Hematopoietic multipotent progenitor cell treated with erythropoietin and hydrocortisone succinate and interleukin-3 and kit ligand, for 15 days (in vitro differentiated cells): ENCODE measurements around the gene TRABD2A.

Source experiments
- DNase-seq: peaks from one replicate; pipeline ENCODE4 v3.0.0-alpha.2; 2015; ENCODE audit warnings: low spot score

TRABD2A gene

GRCh38 chr2:84904717-84905174 is 23.9 kb upstream of the TRABD2A start:
- DNase-seq = no peak

- DNase-seq = no peak
These were observed 23.3 kb upstream of the TRABD2A start for GRCh38 chr2:84904151-84904550.

- DNase-seq = no peak
These were observed 21.6 kb upstream of the TRABD2A start for GRCh38 chr2:84902526-84902925.

GRCh38 chr2:84901593-84902120 is 20.8 kb upstream of the TRABD2A start:
- DNase-seq = no peak

GRCh38 chr2:84900971-84901370 is 20.1 kb upstream of the TRABD2A start:
- no peak for DNase-seq

GRCh38 chr2:84899304-84900204 is 18.7 kb upstream of the TRABD2A start:
- no peak for DNase-seq

- no peak for DNase-seq
These were observed 16.9 kb upstream of the TRABD2A start for GRCh38 chr2:84897773-84898172.

GRCh38 chr2:84896567-84896966 is 15.7 kb upstream of the TRABD2A start:
- DNase-seq = no peak

GRCh38 chr2:84894758-84895520 is 14.1 kb upstream of the TRABD2A start:
- DNase-seq = no peak

- no peak for DNase-seq
These were observed 13.3 kb upstream of the TRABD2A start for GRCh38 chr2:84894131-84894586.

DNA sequence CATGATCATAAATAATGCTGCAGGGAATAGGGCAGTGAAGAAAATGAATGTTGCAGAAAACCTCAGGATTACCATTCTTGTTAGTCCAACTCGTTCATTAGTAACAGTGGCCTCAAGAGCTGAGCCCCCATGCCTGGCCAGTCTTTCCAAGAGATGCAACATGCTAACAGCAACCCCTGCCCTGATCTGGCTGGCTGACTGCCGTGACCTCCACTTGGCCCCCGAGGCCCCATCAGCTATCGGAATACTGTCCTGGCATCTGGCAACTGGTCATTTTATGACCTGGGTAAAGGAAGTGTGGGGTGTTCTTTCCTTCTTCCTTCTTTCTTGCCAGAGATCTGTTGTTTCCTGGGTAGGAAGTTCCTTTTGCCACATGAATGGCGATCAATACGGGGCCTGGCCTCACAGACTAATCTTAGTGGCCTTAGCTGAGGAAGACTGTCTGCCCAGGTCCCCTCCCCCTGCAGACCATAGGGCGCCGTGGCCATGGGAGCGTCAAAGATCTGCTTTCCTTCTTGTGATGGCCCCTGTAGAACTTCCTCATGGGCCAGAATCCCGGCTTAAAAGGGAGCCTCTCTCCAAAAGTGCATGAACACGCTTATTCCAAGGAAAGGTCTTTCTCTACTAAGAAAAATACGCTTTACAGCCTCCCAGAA is 10.6 kb upstream of the TRABD2A start:
- DNase-seq = no peak

DNA sequence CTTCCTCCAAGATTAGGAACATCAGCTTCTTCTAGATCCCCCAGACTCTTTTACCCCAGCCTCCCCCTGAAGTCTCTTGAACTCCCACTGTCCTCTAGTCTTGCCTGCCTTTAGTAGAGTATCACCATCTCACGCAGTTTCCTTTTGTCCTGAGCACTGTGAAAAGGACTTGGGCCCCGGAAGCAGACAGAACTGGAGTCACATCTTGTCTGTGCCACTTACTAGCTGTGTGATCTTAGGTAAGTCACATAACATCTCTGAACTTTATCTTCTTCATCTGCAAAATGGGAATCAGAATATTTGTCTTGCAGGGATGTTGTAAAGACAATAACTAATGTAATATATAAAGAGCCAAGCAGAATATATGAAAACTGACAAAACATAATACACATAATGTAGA is 8.4 kb upstream of the TRABD2A start:
- DNase-seq = no peak

- DNase-seq = no peak
These were observed 7.8 kb upstream of the TRABD2A start for GRCh38 chr2:84888401-84889276.

DNA sequence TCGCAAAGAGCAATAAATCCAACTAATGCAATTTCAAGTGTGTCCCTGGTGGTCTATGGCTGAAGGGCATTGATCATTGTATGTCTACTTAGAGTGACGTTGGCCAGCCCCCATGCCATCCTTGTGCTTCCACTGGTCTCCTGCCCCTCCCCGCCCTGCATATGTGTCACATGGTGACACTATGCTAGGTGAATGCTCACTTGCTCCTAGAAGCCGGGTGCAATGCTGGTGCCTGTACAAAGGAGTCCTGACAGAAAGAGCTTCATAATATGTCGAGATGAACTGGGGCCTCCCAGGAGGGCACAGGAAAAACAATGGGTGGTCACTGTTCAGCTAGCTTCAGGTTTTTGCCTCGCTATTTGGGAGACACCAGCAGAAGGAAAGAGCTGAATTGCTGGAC is 5.9 kb upstream of the TRABD2A start:
- DNase-seq = no peak

GRCh38 chr2:84885111-84885510 is 4.2 kb upstream of the TRABD2A start:
- no peak for DNase-seq

DNA sequence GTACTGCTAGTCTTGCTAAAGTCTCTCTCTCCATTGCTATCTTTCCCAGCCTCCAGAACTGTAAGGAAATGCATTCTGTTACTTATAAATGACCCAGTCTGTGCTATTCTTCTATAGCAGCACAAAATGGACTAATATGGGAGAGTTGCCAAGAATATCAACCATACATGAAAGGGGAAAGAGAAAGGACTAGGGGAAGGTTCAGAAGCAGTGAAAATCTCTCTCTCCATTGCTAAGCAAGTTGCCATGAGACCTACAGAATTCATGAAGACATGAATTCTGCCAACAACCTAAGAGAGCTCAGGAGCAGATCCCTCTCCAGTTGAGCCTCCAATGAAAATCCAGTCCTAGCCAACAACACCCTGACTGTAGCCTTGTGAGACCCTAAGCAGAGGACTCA is 3.6 kb upstream of the TRABD2A start:
- DNase-seq = no peak

GRCh38 chr2:84882775-84883550 is 2.1 kb upstream of the TRABD2A start:
- DNase-seq = no peak

DNA sequence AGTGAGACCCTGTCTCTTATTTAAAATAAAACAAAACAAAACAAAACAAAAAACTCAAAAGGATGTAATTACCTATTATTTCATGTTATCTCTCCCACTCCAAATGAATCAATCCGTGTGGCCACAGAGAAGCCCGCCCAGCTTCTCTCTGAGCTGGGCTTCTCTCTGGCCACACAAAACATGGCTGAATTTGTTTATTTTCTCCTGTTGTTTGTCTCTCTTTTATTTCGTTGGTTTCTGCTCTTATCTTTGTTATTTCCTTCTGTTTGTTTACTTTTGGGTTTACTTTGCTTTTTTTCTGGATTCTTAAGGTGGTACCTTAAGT is 1.5 kb upstream of the TRABD2A start:
- no peak for DNase-seq

GRCh38 chr2:84881581-84882413 is 913 bp upstream of the TRABD2A start:
- DNase-seq = peak; percentile 22

GRCh38 chr2:84880395-84880644 is 564 bp downstream of the TRABD2A start:
- DNase-seq = no peak
